ENCODE data around the gene ZYG11B. TPM values are rescaled to one million over a fixed set of nuclear protein-coding genes. Genes with fewer than 3 reads are reported as not detected.

ZYG11B gene
- total and polyA plus RNA-seq, 2 donors (not counting 3 experiments of a cell fraction or from before 2014, with no cell fraction given) = 8.2 to 27.2 TPM

- H3K4me1 ChIP-seq (ENCODE audit: control insufficient read depth, extremely low read depth, insufficient read depth, low read length) = peaks cover 7% of the 10 kb centered on the region
- H3K9me3 ChIP-seq (replicated peaks; ENCODE audit: control insufficient read depth, insufficient read depth, low read length) = no peaks in the 10 kb centered on the region
- H3K4me3 ChIP-seq (replicated peaks in 1 of 3; ENCODE audit: insufficient read depth in 1 of 3, low read depth in 1 of 3, low read length in 3 of 3) = no peak overlapping the region
- DNase-seq (ENCODE audit: low read depth, low spot score) (no peak), FAIRE-seq (no peak)
- ChIA-PET CTCF (no interaction called here), POLR2A (no interaction called here)
- H3K27me3 ChIP-seq (ENCODE audit: control insufficient read depth in 2 of 2, insufficient read depth in 2 of 2, low read length in 2 of 2) = no peaks in the 10 kb centered on the region
- no peak for TF ChIP-seq GATA2 (IDR thresholded peaks at IDR 0.05; ENCODE audit: insufficient read depth, insufficient read length, low read depth, low read length)
- H3K9ac ChIP-seq (replicated peaks; ENCODE audit: extremely low read depth, insufficient read depth, low read length) = no peak overlapping the region
- no peak overlapping the region for H3K27ac ChIP-seq (ENCODE audit: insufficient read depth, low read depth, low read length)
- H3K79me2 ChIP-seq (ENCODE audit: control insufficient read depth, insufficient read depth, low read length) = no peaks in the 10 kb centered on the region
- intact Hi-C loops (cut with micrococcal nuclease) = no loop called here
- no TSS peak for BruUV-seq (replicated peaks)
- no peak overlapping the region for H3K4me2 ChIP-seq (ENCODE audit: insufficient read depth, low read length)
- no peaks in the 10 kb centered on the region for H4K20me1 ChIP-seq (replicated peaks; ENCODE audit: control insufficient read depth, extremely low read depth, insufficient read depth, low read length)
- no peaks in the 10 kb centered on the region for H3K9me1 ChIP-seq (replicated peaks; ENCODE audit: control insufficient read depth, extremely low read depth, insufficient read depth, low read length)
- no peaks in the 10 kb centered on the region for H3K36me3 ChIP-seq (ENCODE audit: control insufficient read depth in 2 of 2, extremely low read depth in 1 of 2, insufficient read depth in 2 of 2, low read length in 2 of 2)
- dilution Hi-C loops (cut with MboI; ENCODE audit: extremely low pct_ligation_motif_present, low sequenced_read_pairs) = no loop called here
- H2AFZ ChIP-seq (ENCODE audit: low read depth, low read length) = no peak overlapping the region
Observed at GRCh38 chr1:52679498-52679897, 46.8 kb upstream of the ZYG11B start.

- BruUV-seq (replicated peaks) = no TSS peak
Observed at GRCh38 chr1:52680353-52680752, 45.9 kb upstream of the ZYG11B start.

More at GRCh38 chr1:52680353-52680752, 45.9 kb upstream of the ZYG11B start:
- Histone ChIP-seq H4K20me1 (replicated peaks; ENCODE audit: control insufficient read depth, extremely low read depth, insufficient read depth, low read length) (no peaks in the 10 kb centered on the region), H3K9me1 (replicated peaks; ENCODE audit: control insufficient read depth, extremely low read depth, insufficient read depth, low read length) (no peaks in the 10 kb centered on the region), H3K36me3 (ENCODE audit: control insufficient read depth in 2 of 2, extremely low read depth in 1 of 2, insufficient read depth in 2 of 2, low read length in 2 of 2) (no peaks in the 10 kb centered on the region), H3K4me2 (ENCODE audit: insufficient read depth, low read length) (no peak overlapping the region), H3K4me1 (ENCODE audit: control insufficient read depth, extremely low read depth, insufficient read depth, low read length) (no peaks in the 10 kb centered on the region), H3K9ac (replicated peaks; ENCODE audit: extremely low read depth, insufficient read depth, low read length) (no peak overlapping the region), H3K4me3 (replicated peaks in 1 of 3; ENCODE audit: insufficient read depth in 1 of 3, low read depth in 1 of 3, low read length in 3 of 3) (no peak overlapping the region), H3K27me3 (ENCODE audit: control insufficient read depth in 2 of 2, insufficient read depth in 2 of 2, low read length in 2 of 2) (no peaks in the 10 kb centered on the region), H2AFZ (ENCODE audit: low read depth, low read length) (no peak overlapping the region), H3K27ac (ENCODE audit: insufficient read depth, low read depth, low read length) (no peak overlapping the region), H3K9me3 (replicated peaks; ENCODE audit: control insufficient read depth, insufficient read depth, low read length) (no peaks in the 10 kb centered on the region), H3K79me2 (ENCODE audit: control insufficient read depth, insufficient read depth, low read length) (no peaks in the 10 kb centered on the region)
- ChIA-PET CTCF (interaction anchor here (0.7 to 1.2 kb wide), 2 partner anchors 11 to 35 kb away, joined by 3 read pairs; no protein-coding TSS in a partner anchor), POLR2A (interaction anchor here (0.6 kb wide), 1 partner anchor 110 kb away, joined by 3 read pairs; no protein-coding TSS in a partner anchor)
- no peak for TF ChIP-seq POLR2A (IDR thresholded peaks at IDR 0.05; ENCODE audit: low read depth, low read length)
- no peak for TF ChIP-seq MAX (IDR thresholded peaks at IDR 0.05; ENCODE audit: insufficient read depth, insufficient read length)
- TF ChIP-seq MYC (IDR thresholded peaks at IDR 0.05; ENCODE audit: low read depth, low read length) = no peak
- no peak for TF ChIP-seq GATA2 (IDR thresholded peaks at IDR 0.05; ENCODE audit: insufficient read depth, insufficient read length, low read depth, low read length)
- TF ChIP-seq FOS (IDR thresholded peaks at IDR 0.05; ENCODE audit: borderline replicate concordance, insufficient read depth, low read length) = no peak
- no peak for TF ChIP-seq EZH2 (IDR thresholded peaks at IDR 0.05; ENCODE audit: borderline replicate concordance, low read depth, low read length, severe bottlenecking)
- no peak for TF ChIP-seq JUN (IDR thresholded peaks at IDR 0.05; ENCODE audit: borderline replicate concordance, insufficient read depth, insufficient read length, low read depth)
- no peak for TF ChIP-seq POLR2AphosphoS5 (IDR thresholded peaks at IDR 0.05; ENCODE audit: insufficient read depth, low read depth, low read length)
- no peak for TF ChIP-seq CTCF (IDR thresholded peaks at IDR 0.05; ENCODE audit: extremely low read depth in 1 of 2, insufficient read depth in 1 of 2, low read depth in 1 of 2, low read length in 2 of 2)
- intact Hi-C loops (cut with micrococcal nuclease) = no loop called here
- no peak for FAIRE-seq
- dilution Hi-C loops (cut with MboI; ENCODE audit: extremely low pct_ligation_motif_present, low sequenced_read_pairs) = no loop called here
- DNase-seq (ENCODE audit: low read depth, low spot score) = no peak
